Measurements from ENCODE around the gene RNF227. TPM values are rescaled to one million over a fixed set of nuclear protein-coding genes. Genes with fewer than 3 reads are reported as not detected.

Gene RNF227
- total RNA-seq, 1 experiment from 2014 or later: 0.11 TPM

- peak; percentile 73 for DNase-seq
- Histone ChIP-seq H3K9me2 (replicated peaks; ENCODE audit: low read length) (no peaks in the 10 kb centered on the region), H4K20me1 (ENCODE audit: low read length) (no peaks in the 10 kb centered on the region), H3K36me3 (ENCODE audit: low read depth, low read length) (no peaks in the 10 kb centered on the region; the same call in 1 of the 2 replicates), H3K9ac (ENCODE audit: low read length) (no peak overlapping the region), H3K27me3 (ENCODE audit: low read length) (no peaks in the 10 kb centered on the region), H3K79me2 (ENCODE audit: low read length) (no peaks in the 10 kb centered on the region), H3K4me1 (ENCODE audit: insufficient read depth, low read length) (peaks cover 17% of the 10 kb centered on the region), H3K4me3 (ENCODE audit: low read length) (no peak overlapping the region), H3K27ac (ENCODE audit: low read length) (no peak overlapping the region), H3K4me2 (ENCODE audit: low read length) (no peak overlapping the region), H3F3A (ENCODE audit: low read length, unreplicated experiment) (no peaks in the 10 kb centered on the region), H3K9me3 (ENCODE audit: low read length) (no peaks in the 10 kb centered on the region), H2AFZ (ENCODE audit: low read length) (no peak overlapping the region)
- ChIA-PET CTCF (interaction anchor here (0.6 to 1.1 kb wide), 11 partner anchors 13 to 1735 kb away, joined by 3 to 15 read pairs (median 5); no protein-coding TSS in a partner anchor), POLR2A (ENCODE audit: unreplicated experiment) (no interaction called here)
- intact Hi-C loops (cut with micrococcal nuclease): loop anchor here (1.0 kb wide), 2 partner anchors 128 to 144 kb away; no protein-coding TSS in a partner anchor
- peak; percentile 23 for ATAC-seq
- BruUV-seq (replicated peaks): no TSS peak
- TF ChIP-seq CTCF (conservative IDR thresholded peaks at IDR 0.05; ENCODE audit: low read depth, low read length) (peak; percentile 72), EZH2 (IDR thresholded peaks at IDR 0.05; ENCODE audit: low read length, unreplicated experiment) (no peak)
These were observed 3.1 kb downstream of the RNF227 start for GRCh38 chr17:7912927-7913524.

- DNase-seq: no peak
- no peaks in the 10 kb centered on the region for H3K79me2 ChIP-seq (ENCODE audit: low read length)
- ChIA-PET CTCF (interaction anchor here (0.5 kb wide), 1 partner anchor 59 kb away, joined by 3 read pairs; no protein-coding TSS in a partner anchor), POLR2A (ENCODE audit: unreplicated experiment) (no interaction called here)
- H4K20me1 ChIP-seq (ENCODE audit: low read length): no peaks in the 10 kb centered on the region
- no peak overlapping the region for H3K9ac ChIP-seq (ENCODE audit: low read length)
- no peak overlapping the region for H3K4me2 ChIP-seq (ENCODE audit: low read length)
- no peaks in the 10 kb centered on the region for H3K9me2 ChIP-seq (replicated peaks; ENCODE audit: low read length)
- no peak for ATAC-seq
- H3K36me3 ChIP-seq (ENCODE audit: low read depth, low read length): peaks cover 6% of the 10 kb centered on the region; the same call in 1 of the 2 replicates
- H3K4me1 ChIP-seq (ENCODE audit: insufficient read depth, low read length): peaks cover 15% of the 10 kb centered on the region
- no peak for TF ChIP-seq EZH2 (IDR thresholded peaks at IDR 0.05; ENCODE audit: low read length, unreplicated experiment)
- no peak for TF ChIP-seq EZH2phosphoT487 (IDR thresholded peaks at IDR 0.05; ENCODE audit: borderline replicate concordance, low read length)
- no peak for TF ChIP-seq CTCF (conservative IDR thresholded peaks at IDR 0.05; ENCODE audit: low read depth, low read length)
- no peak overlapping the region for H3K4me3 ChIP-seq (ENCODE audit: low read length)
- H3K9me3 ChIP-seq (ENCODE audit: low read length): no peaks in the 10 kb centered on the region
- H3K27ac ChIP-seq (ENCODE audit: low read length): no peak overlapping the region
- no peaks in the 10 kb centered on the region for H3K27me3 ChIP-seq (ENCODE audit: low read length)
- BruUV-seq (replicated peaks): no TSS peak
- intact Hi-C loops (cut with micrococcal nuclease): no loop called here
- no peak overlapping the region for H2AFZ ChIP-seq (ENCODE audit: low read length)
- H3F3A ChIP-seq (ENCODE audit: low read length, unreplicated experiment): no peaks in the 10 kb centered on the region
These were observed 5.0 kb downstream of the RNF227 start for GRCh38 chr17:7911116-7911515.

GRCh38 chr17:7910711-7911110 is 5.4 kb downstream of the RNF227 start:
- ChIA-PET POLR2A (ENCODE audit: unreplicated experiment) (no interaction called here), CTCF (interaction anchor here (0.6 kb wide), 1 partner anchor 87 kb away, joined by 3 read pairs; no protein-coding TSS in a partner anchor)
- Histone ChIP-seq H3K4me2 (ENCODE audit: low read length) (no peak overlapping the region), H3K36me3 (ENCODE audit: low read depth, low read length) (peaks cover 6% of the 10 kb centered on the region; the same call in 1 of the 2 replicates), H2AFZ (ENCODE audit: low read length) (no peak overlapping the region), H3K4me3 (ENCODE audit: low read length) (no peak overlapping the region), H3K27me3 (ENCODE audit: low read length) (no peaks in the 10 kb centered on the region), H3K9me2 (replicated peaks; ENCODE audit: low read length) (no peaks in the 10 kb centered on the region), H3K79me2 (ENCODE audit: low read length) (no peaks in the 10 kb centered on the region), H3K9me3 (ENCODE audit: low read length) (no peaks in the 10 kb centered on the region), H4K20me1 (ENCODE audit: low read length) (no peaks in the 10 kb centered on the region), H3F3A (ENCODE audit: low read length, unreplicated experiment) (no peaks in the 10 kb centered on the region), H3K4me1 (ENCODE audit: insufficient read depth, low read length) (peaks cover 13% of the 10 kb centered on the region), H3K27ac (ENCODE audit: low read length) (no peak overlapping the region), H3K9ac (ENCODE audit: low read length) (no peak overlapping the region)
- TF ChIP-seq EZH2phosphoT487 (IDR thresholded peaks at IDR 0.05; ENCODE audit: borderline replicate concordance, low read length): no peak
- TF ChIP-seq EZH2 (IDR thresholded peaks at IDR 0.05; ENCODE audit: low read length, unreplicated experiment): no peak
- TF ChIP-seq CTCF (conservative IDR thresholded peaks at IDR 0.05; ENCODE audit: low read depth, low read length): no peak
- intact Hi-C loops (cut with micrococcal nuclease): no loop called here
- DNase-seq (no peak), ATAC-seq (no peak)
- BruUV-seq (replicated peaks): no TSS peak
